Vagina (tissue), 2 donors: Measurements from ENCODE around the gene UNC5B. TPM values are rescaled to one million over a fixed set of nuclear protein-coding genes. Genes with fewer than 3 reads are reported as not detected.

Experiments used
- DNase-seq, 2 donors: peaks; one replicate each; pipeline ENCODE4 v3.0.0-alpha.2; 2017; ENCODE audit errors: extremely low spot score in 2 of 2
- H3K27ac ChIP-seq: fragments of 200-600 bp; sonication (generic); one replicate; pipeline ENCODE4 v1.5.1; 2019
- H3K27me3 ChIP-seq: fragments of 200-600 bp; sonication (generic); one replicate; pipeline ENCODE4 v1.5.1; 2019
- H3K36me3 ChIP-seq, 2 donors: fragments of 200-600 bp; sonication (generic); one replicate each; pipeline ENCODE4 v1.5.1; 2017 to 2019
- H3K4me1 ChIP-seq: fragments of 200-600 bp; sonication (generic); one replicate; pipeline ENCODE4 v1.5.1; 2019
- H3K4me3 ChIP-seq, 2 donors: fragments of 200-600 bp; sonication (generic); 1 replicate in 1 of 2; 2 replicates in 1 of 2; pipeline ENCODE4 v1.5.1; 2016 to 2019
- H3K9me3 ChIP-seq: fragments of 200-600 bp; sonication (generic); one replicate; pipeline ENCODE4 v1.5.1; 2019
- POLR2A ChIP-seq, 2 donors: fragments of 450-650 bp; IDR thresholded peaks; one replicate each; pipeline ENCODE4 v1.6.1; 2017; ENCODE audit warnings: antibody characterized with exemption in 2 of 2, mild to moderate bottlenecking in 2 of 2, moderate library complexity in 2 of 2
- POLR2AphosphoS5 ChIP-seq, 2 donors: sonication (generic); formaldehyde crosslinking; IDR thresholded peaks; one replicate each; pipeline ENCODE4 v1.9.0; 2017; ENCODE audit warnings: antibody characterized with exemption in 2 of 2, mild to moderate bottlenecking in 2 of 2, low read depth in 1 of 2; ENCODE audit not compliant: insufficient read depth in 1 of 2
- intact Hi-C: fragments of 100-400 bp; cut with DNase I; formaldehyde crosslinking; loops from one replicate; pipeline ENCODE4 v1.15.1; 2023
- total RNA-seq: library from RNA; depleted of rRNA; stranded (reverse); fragments of >200 nt; gene quantifications from one replicate; pipeline ENCODE4 v1.2.3, GENCODE V29; 2016
- TF ChIP-seq, protein P1 (sequence below), 3 experiments: fragments of 450-650 bp in 2 of 3; fragments of 200-600 bp in 1 of 3; sonication (generic) in 1 of 3; IDR thresholded peaks; one replicate each; pipeline ENCODE4 v1.5.1; 2017 to 2019; ENCODE audit warnings: antibody characterized with exemption in 3 of 3, mild to moderate bottlenecking in 2 of 3, moderate library complexity in 2 of 3

The UNC5B gene
- total RNA-seq, 1 donor from 2014 or later = 24.3 TPM

- TF ChIP-seq POLR2A (IDR thresholded peaks at IDR 0.05) = no peak
- TF ChIP-seq, protein P1, sequence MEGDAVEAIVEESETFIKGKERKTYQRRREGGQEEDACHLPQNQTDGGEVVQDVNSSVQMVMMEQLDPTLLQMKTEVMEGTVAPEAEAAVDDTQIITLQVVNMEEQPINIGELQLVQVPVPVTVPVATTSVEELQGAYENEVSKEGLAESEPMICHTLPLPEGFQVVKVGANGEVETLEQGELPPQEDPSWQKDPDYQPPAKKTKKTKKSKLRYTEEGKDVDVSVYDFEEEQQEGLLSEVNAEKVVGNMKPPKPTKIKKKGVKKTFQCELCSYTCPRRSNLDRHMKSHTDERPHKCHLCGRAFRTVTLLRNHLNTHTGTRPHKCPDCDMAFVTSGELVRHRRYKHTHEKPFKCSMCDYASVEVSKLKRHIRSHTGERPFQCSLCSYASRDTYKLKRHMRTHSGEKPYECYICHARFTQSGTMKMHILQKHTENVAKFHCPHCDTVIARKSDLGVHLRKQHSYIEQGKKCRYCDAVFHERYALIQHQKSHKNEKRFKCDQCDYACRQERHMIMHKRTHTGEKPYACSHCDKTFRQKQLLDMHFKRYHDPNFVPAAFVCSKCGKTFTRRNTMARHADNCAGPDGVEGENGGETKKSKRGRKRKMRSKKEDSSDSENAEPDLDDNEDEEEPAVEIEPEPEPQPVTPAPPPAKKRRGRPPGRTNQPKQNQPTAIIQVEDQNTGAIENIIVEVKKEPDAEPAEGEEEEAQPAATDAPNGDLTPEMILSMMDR (IDR thresholded peaks at IDR 0.05) = no peak
- no peak for TF ChIP-seq POLR2AphosphoS5 (IDR thresholded peaks at IDR 0.05; ENCODE audit: insufficient read depth in 1 of 2, low read depth in 1 of 2)
- no peaks in the 10 kb centered on the region for H3K27me3 ChIP-seq
- H3K36me3 ChIP-seq = no peaks in the 10 kb centered on the region
- no peak overlapping the region for H3K4me3 ChIP-seq
- H3K27ac ChIP-seq = no peak overlapping the region
- intact Hi-C loops = loop anchor here (10.0 kb wide), 1 partner anchor 45 kb away; no protein-coding TSS in a partner anchor
- H3K9me3 ChIP-seq = no peaks in the 10 kb centered on the region
- no peak for DNase-seq
- peaks cover 44% of the 10 kb centered on the region for H3K4me1 ChIP-seq
Observed at GRCh38 chr10:71219918-71220688, 7.7 kb downstream of the UNC5B start.

- intact Hi-C loops = no loop called here
- no peaks in the 10 kb centered on the region for H3K9me3 ChIP-seq
- no peak for TF ChIP-seq POLR2A (IDR thresholded peaks at IDR 0.05)
- TF ChIP-seq, protein P1 (IDR thresholded peaks at IDR 0.05) = no peak
- TF ChIP-seq POLR2AphosphoS5 (IDR thresholded peaks at IDR 0.05; ENCODE audit: insufficient read depth in 1 of 2, low read depth in 1 of 2) = no peak
- H3K36me3 ChIP-seq = no peaks in the 10 kb centered on the region
- H3K27me3 ChIP-seq = no peaks in the 10 kb centered on the region
- no peak overlapping the region for H3K4me3 ChIP-seq
- H3K27ac ChIP-seq = no peak overlapping the region
- peaks cover 36% of the 10 kb centered on the region for H3K4me1 ChIP-seq
- no peak for DNase-seq
Observed at GRCh38 chr10:71220689-71221540, 8.5 kb downstream of the UNC5B start.

DNA sequence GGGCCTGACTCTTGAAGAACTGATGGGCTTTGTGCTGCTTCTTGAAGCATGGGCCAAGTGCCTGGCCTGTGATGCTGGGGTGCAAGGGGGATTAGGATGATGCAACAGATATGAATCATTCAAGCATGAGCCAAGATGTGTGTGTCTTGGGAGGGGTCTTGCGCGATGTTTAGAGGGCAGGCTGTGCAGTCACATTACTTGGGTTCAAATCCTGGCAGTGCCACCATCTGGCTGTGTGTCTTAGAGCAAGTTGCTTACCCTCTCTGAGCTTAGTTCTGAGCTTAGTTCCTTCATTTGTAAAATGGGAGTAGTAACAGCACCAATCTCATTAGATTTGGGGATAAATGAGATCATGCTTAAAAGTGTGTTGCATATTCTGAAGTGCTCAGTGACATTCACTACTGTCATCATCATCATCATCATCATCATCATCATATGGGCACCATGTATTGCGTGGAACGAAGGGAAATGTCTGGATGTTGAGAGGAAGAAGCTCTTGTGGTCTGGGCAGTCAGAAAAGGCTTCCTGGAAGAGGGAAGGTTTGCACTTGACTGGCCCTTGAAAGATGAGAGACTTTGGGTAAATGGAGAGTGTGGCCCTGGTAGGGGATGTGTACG is 9.3 kb downstream of the UNC5B start:
- intact Hi-C loops = no loop called here
- no peak overlapping the region for H3K27ac ChIP-seq
- H3K4me1 ChIP-seq = peaks cover 28% of the 10 kb centered on the region
- DNase-seq = no peak
- no peak overlapping the region for H3K4me3 ChIP-seq
- H3K36me3 ChIP-seq = no peaks in the 10 kb centered on the region
- TF ChIP-seq, protein P1 (IDR thresholded peaks at IDR 0.05) = no peak
- TF ChIP-seq POLR2A (IDR thresholded peaks at IDR 0.05) (no peak), POLR2AphosphoS5 (IDR thresholded peaks at IDR 0.05; ENCODE audit: insufficient read depth in 1 of 2, low read depth in 1 of 2) (no peak)
- H3K27me3 ChIP-seq = no peaks in the 10 kb centered on the region
- no peaks in the 10 kb centered on the region for H3K9me3 ChIP-seq

- Histone ChIP-seq H3K9me3 (no peaks in the 10 kb centered on the region), H3K27ac (no peak overlapping the region), H3K4me3 (no peak overlapping the region), H3K36me3 (no peaks in the 10 kb centered on the region), H3K4me1 (peaks cover 17% of the 10 kb centered on the region), H3K27me3 (no peaks in the 10 kb centered on the region)
- intact Hi-C loops = no loop called here
- TF ChIP-seq, protein P1 (IDR thresholded peaks at IDR 0.05) = no peak
- TF ChIP-seq POLR2A (IDR thresholded peaks at IDR 0.05) (no peak), POLR2AphosphoS5 (IDR thresholded peaks at IDR 0.05; ENCODE audit: insufficient read depth in 1 of 2, low read depth in 1 of 2) (no peak)
- no peak for DNase-seq
Observed at GRCh38 chr10:71222601-71223346, 10.4 kb downstream of the UNC5B start.
